H1 (cell line): ENCODE measurements around the gene PAX7. TPM values are rescaled to one million over a fixed set of nuclear protein-coding genes. Genes with fewer than 3 reads are reported as not detected.
A peak's percentile ranks its signal among the peaks of the same experiment; 100 is the strongest.

Experiments
- CTCF ChIA-PET: fragments of 300-600 bp; sonication (Branson Sonifier 250); formaldehyde crosslinking; loops from one replicate; lab custom pipeline; 2021; ENCODE audit not compliant: partially characterized antibody; lab: Charles Lee
- POLR2A ChIA-PET: fragments of 300-600 bp; sonication (Branson Sonifier 250); formaldehyde crosslinking; loops from one replicate; lab custom pipeline; 2021; ENCODE audit warnings: inconsistent platforms; ENCODE audit not compliant: partially characterized antibody; lab: Charles Lee
- DNase-seq, 2 experiments: peaks; one replicate each; pipeline versions ENCODE4 v3.0.0 to v3.0.0-alpha.2; 2010 to 2022; ENCODE audit warnings: low spot score in 2 of 2, low read depth in 1 of 2, mixed read lengths in 1 of 2
- FAIRE-seq: peaks from 2 replicates; lab custom pipeline; 2011; peaks lifted over from hg19 to GRCh38; lab: Jason Lieb, UNC
- H2AFZ ChIP-seq: 2 replicates; pipeline ENCODE4 v1.8.1; 2012; ENCODE audit warnings: low read length, inconsistent platforms
- H2AK5ac ChIP-seq: 2 replicates; pipeline ENCODE4 v1.6.1; 2013; ENCODE audit warnings: low read depth, low read length
- H2BK120ac ChIP-seq: replicated peaks from 2 replicates; pipeline ENCODE3; 2013; ENCODE audit warnings: low read depth, low read length, inconsistent platforms
- H2BK12ac ChIP-seq: 2 replicates; pipeline ENCODE4 v1.6.1; 2013; ENCODE audit warnings: low read depth, low read length
- H2BK15ac ChIP-seq: 2 replicates; pipeline ENCODE4 v1.6.1; 2013; ENCODE audit warnings: low read length
- H2BK20ac ChIP-seq: 2 replicates; pipeline ENCODE4 v1.6.1; 2013; ENCODE audit warnings: low read length
- H2BK5ac ChIP-seq: 2 replicates; pipeline ENCODE4 v1.6.1; 2013; ENCODE audit warnings: low read depth, low read length
- H3K14ac ChIP-seq: 2 replicates; pipeline ENCODE4 v1.6.1; 2013; ENCODE audit warnings: inconsistent platforms; ENCODE audit not compliant: insufficient read length
- H3K18ac ChIP-seq: 2 replicates; pipeline ENCODE4 v1.6.1; 2013; ENCODE audit warnings: low read length; ENCODE audit errors: extremely low read depth
- H3K23ac ChIP-seq: 2 replicates; pipeline ENCODE4 v1.6.1; 2013; ENCODE audit warnings: inconsistent platforms; ENCODE audit not compliant: insufficient read length
- H3K23me2 ChIP-seq: 2 replicates; pipeline ENCODE4 v1.6.1; 2013; ENCODE audit warnings: low read depth, low read length
- H3K27ac ChIP-seq: 2 replicates; pipeline ENCODE4 v1.6.1; 2011; ENCODE audit warnings: low read depth, low read length, inconsistent platforms
- H3K27me3 ChIP-seq, 4 experiments: replicated peaks in 1 of 4; 1 replicate in 1 of 4; 2 replicates in 3 of 4; pipeline versions ENCODE4 v1.6.1 to v1.8.1; 2011 to 2013; ENCODE audit warnings: low read length in 3 of 4, mild to moderate bottlenecking in 3 of 4, inconsistent platforms in 2 of 4, mixed read lengths in 2 of 4, moderate library complexity in 1 of 4; ENCODE audit not compliant: control insufficient read depth in 3 of 4, insufficient read depth in 3 of 4; ENCODE audit errors: extremely low read depth in 1 of 4
- H3K36me3 ChIP-seq, 4 experiments: 2 replicates each; pipeline versions ENCODE4 v1.6.1 to v1.8.1; 2011 to 2013; ENCODE audit warnings: mild to moderate bottlenecking in 4 of 4, low read length in 3 of 4, moderate library complexity in 2 of 4, control low read depth in 1 of 4, inconsistent platforms in 1 of 4; ENCODE audit not compliant: insufficient read depth in 4 of 4, control insufficient read depth in 2 of 4
- H3K4ac ChIP-seq: replicated peaks from 2 replicates; pipeline ENCODE3; 2013; ENCODE audit warnings: low read length, low read depth, mixed read lengths, inconsistent platforms; ENCODE audit not compliant: insufficient read length
- H3K4me1 ChIP-seq, 4 experiments: replicated peaks in 1 of 4; 1 replicate in 1 of 4; 2 replicates in 3 of 4; pipeline versions ENCODE4 v1.6.1 to v1.8.1; 2011 to 2013; ENCODE audit warnings: low read length in 3 of 4, inconsistent platforms in 2 of 4, mixed read lengths in 1 of 4; ENCODE audit not compliant: insufficient read depth in 4 of 4, control insufficient read depth in 3 of 4
- H3K4me2 ChIP-seq, 2 experiments: 2 replicates each; pipeline versions ENCODE4 v1.6.1 to v1.8.1; 2011 to 2013; ENCODE audit warnings: low read depth in 2 of 2, low read length in 2 of 2, control low read depth in 1 of 2, inconsistent platforms in 1 of 2, mild to moderate bottlenecking in 1 of 2; ENCODE audit not compliant: insufficient read depth in 1 of 2
- H3K4me3 ChIP-seq, 4 experiments: fragments of 200-600, 300-600 bp in 1 of 4; sonication (generic), shearing (Covaris generic), sonication (Bioruptor Twin) in 1 of 4; 2 replicates each; pipeline versions ENCODE4 v1.5.1 to v1.8.1; 2011 to 2016; ENCODE audit warnings: low read length in 4 of 4, low read depth in 3 of 4, control low read depth in 2 of 4, inconsistent platforms in 2 of 4, mild to moderate bottlenecking in 2 of 4, mixed read lengths in 1 of 4, moderate library complexity in 1 of 4; ENCODE audit not compliant: insufficient read depth in 2 of 4; ENCODE audit errors: extremely low read depth in 1 of 4
- H3K56ac ChIP-seq: replicated peaks from 2 replicates; pipeline ENCODE3; 2013; ENCODE audit warnings: low read depth, mild to moderate bottlenecking, mixed read lengths, low read length, inconsistent platforms; ENCODE audit not compliant: insufficient read length
- H3K79me1 ChIP-seq: 2 replicates; pipeline ENCODE4 v1.6.1; 2013; ENCODE audit warnings: low read depth, low read length, control low read depth
- H3K79me2 ChIP-seq, 2 experiments: 2 replicates each; pipeline versions ENCODE4 v1.6.1 to v1.8.1; 2012 to 2013; ENCODE audit warnings: low read length in 2 of 2, mild to moderate bottlenecking in 2 of 2, inconsistent platforms in 1 of 2; ENCODE audit not compliant: insufficient read depth in 2 of 2, control insufficient read depth in 1 of 2
- H3K9ac ChIP-seq, 4 experiments: replicated peaks in 1 of 4; 1 replicate in 1 of 4; 2 replicates in 3 of 4; pipeline versions ENCODE4 v1.6.1 to v1.8.1; 2011 to 2013; ENCODE audit warnings: low read depth in 3 of 4, low read length in 3 of 4, control low read depth in 2 of 4, mild to moderate bottlenecking in 2 of 4, moderate library complexity in 2 of 4, inconsistent platforms in 1 of 4; ENCODE audit errors: extremely low read depth in 1 of 4
- H3K9me3 ChIP-seq, 2 experiments: 2 replicates each; pipeline versions ENCODE4 v1.6.1 to v1.8.1; 2012 to 2013; ENCODE audit warnings: mild to moderate bottlenecking in 2 of 2, moderate library complexity in 2 of 2, control low read depth in 1 of 2, inconsistent platforms in 1 of 2, low read depth in 1 of 2, low read length in 1 of 2, mixed read lengths in 1 of 2; ENCODE audit not compliant: insufficient read depth in 2 of 2
- H4K20me1 ChIP-seq, 2 experiments: replicated peaks in 1 of 2; 2 replicates each; pipeline versions ENCODE3 to v1.8.1; 2011 to 2013; ENCODE audit warnings: inconsistent platforms in 2 of 2, low read length in 2 of 2, mild to moderate bottlenecking in 1 of 2; ENCODE audit not compliant: insufficient read depth in 2 of 2, control insufficient read depth in 1 of 2
- H4K5ac ChIP-seq: 2 replicates; pipeline ENCODE4 v1.6.1; 2013; ENCODE audit warnings: low read length, low read depth, mixed read lengths, inconsistent platforms; ENCODE audit not compliant: insufficient read length
- H4K8ac ChIP-seq: 2 replicates; pipeline ENCODE4 v1.8.0; 2013; ENCODE audit warnings: mild to moderate bottlenecking, moderate library complexity, low read length, inconsistent platforms; ENCODE audit not compliant: insufficient read depth; ENCODE audit errors: extremely low read depth
- H4K91ac ChIP-seq: replicated peaks from 2 replicates; pipeline ENCODE3; 2013; ENCODE audit warnings: low read length, mixed read lengths, inconsistent platforms; ENCODE audit not compliant: insufficient read length
- CEBPB ChIP-seq: IDR thresholded peaks from 2 replicates; pipeline ENCODE4 v1.6.1; 2012; ENCODE audit warnings: low read depth, low read length
- CREB1 ChIP-seq: IDR thresholded peaks from 2 replicates; pipeline ENCODE4 v1.6.1; 2012; ENCODE audit warnings: inconsistent platforms
- NRF1 ChIP-seq: IDR thresholded peaks from 2 replicates; pipeline ENCODE4 v1.6.1; 2011; ENCODE audit warnings: mild to moderate bottlenecking, low read depth, low read length, improper control_type of control experiment
- POU5F1 ChIP-seq: IDR thresholded peaks from 2 replicates; pipeline ENCODE4 v1.6.1; 2011; ENCODE audit warnings: low read depth, mild to moderate bottlenecking, low read length, moderate library complexity
- RBBP5 ChIP-seq: IDR thresholded peaks from 2 replicates; pipeline ENCODE4 v1.7.1; 2012; ENCODE audit warnings: low read depth, mild to moderate bottlenecking, inconsistent platforms, low read length, moderate library complexity, borderline replicate concordance
- SP4 ChIP-seq: IDR thresholded peaks from 2 replicates; pipeline ENCODE4 v1.6.1; 2012; ENCODE audit warnings: low read length, inconsistent platforms
- TAF1 ChIP-seq: IDR thresholded peaks from 2 replicates; pipeline ENCODE4 v1.6.1; 2011; ENCODE audit warnings: mild to moderate bottlenecking, low read depth, low read length
- ZNF274 ChIP-seq: IDR thresholded peaks from 2 replicates; pipeline ENCODE4 v1.7.0; 2012; ENCODE audit warnings: low read length, borderline replicate concordance; ENCODE audit errors: extremely low read depth
- WGBS, 2 experiments: shearing (Covaris generic) in 1 of 2; methylation state at CpG; one replicate each; pipeline versions ENCODE4 v1.1.6 to v1.1.7; 2013 to 2015; ENCODE audit warnings: low lambda C conversion rate in 2 of 2, mixed read lengths in 2 of 2, inconsistent platforms in 1 of 2, low coverage in 1 of 2, missing lambda C conversion rate in 1 of 2; ENCODE audit not compliant: insufficient replicate concordance in 2 of 2, insufficient coverage in 1 of 2, insufficient read length in 1 of 2; ENCODE audit errors: extremely low coverage in 1 of 2, missing lambda C conversion rate in 1 of 2; 5-methylcytosine and 5-hydroxymethylcytosine counted together
- polyA plus RNA-seq, 7 experiments: library from polyadenylated mRNA; depleted of rRNA in 3 of 7; stranded (reverse) in 5 of 7; unstranded in 2 of 7; fragments of >200 nt in 5 of 7; fragments of 200-250 nt in 2 of 7; gene quantifications; 1 replicate in 5 of 7; 2 replicates in 1 of 7; 4 replicates in 1 of 7; pipeline versions ENCODE4 v1.2.1 to v1.2.3, GENCODE V29; 2011 to 2013; ENCODE audit warnings: missing spikeins in 2 of 7, mixed read lengths in 2 of 7
- total RNA-seq: library from RNA; stranded (reverse); fragmentation: NEBNext Ultra II Directional; extraction: Animal tissue kit (Norgen Biotek cat#: 25700); gene quantifications from 2 replicates; pipeline ENCODE4 v1.2.1, GENCODE V29; 2021

Gene PAX7
- total and polyA plus RNA-seq, 2 of the 8 experiments (the other 6 are each of a cell fraction or from before 2014, with no cell fraction given): not detected

DNA sequence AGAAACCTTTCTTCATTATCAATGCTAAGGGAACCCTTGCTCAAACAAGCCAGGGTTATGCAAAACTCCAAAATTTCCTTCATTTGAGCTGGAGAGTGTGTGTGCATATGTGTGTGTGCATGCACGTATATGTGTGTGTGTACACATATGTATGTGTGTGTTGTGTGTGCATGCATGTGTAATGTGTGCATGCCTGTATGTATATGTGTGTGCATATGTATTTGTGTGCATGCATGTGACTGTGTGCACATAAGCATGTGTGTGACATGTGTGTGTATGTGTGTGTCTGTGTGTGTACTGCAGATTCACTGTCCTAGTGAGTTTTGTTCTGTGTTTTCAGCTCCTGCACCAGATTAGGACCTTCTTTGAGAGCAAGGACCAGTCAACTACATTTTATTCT lies 28.2 kb downstream of the PAX7 start:
- Histone ChIP-seq H4K91ac (no peak overlapping the region), H4K5ac (no peak overlapping the region), H3K9ac (no peak overlapping the region), H3K27me3 (peaks cover 2 to 65% (median 55%) of the 10 kb centered on the region in 4 experiments), H3K18ac (no peak overlapping the region), H2BK120ac (no peak overlapping the region), H3K14ac (no peak overlapping the region), H3K79me1 (no peaks in the 10 kb centered on the region), H3K9me3 (no peaks in the 10 kb centered on the region; a peak in 1 of 4 replicates), H4K8ac (no peak overlapping the region), H3K36me3 (no peaks in the 10 kb centered on the region), H3K56ac (no peak overlapping the region), H3K4me3 (no peak overlapping the region), H3K4me1 (peaks cover 9 to 26% (median 13%) of the 10 kb centered on the region in 4 experiments; a peak in 5 of 7 replicates), H3K4ac (no peak overlapping the region), H2BK15ac (peak overlapping the region; percentile 3; the same call in 1 of the 2 replicates), H2AK5ac (no peak overlapping the region)
- WGBS, 2 experiments: 95% methylated on average over 1 of the region's 1 CpG; no CpG with 5 or more reads in 1 of the 2 experiments
- no peak for DNase-seq
- ChIA-PET CTCF (interaction anchor here (1.4 to 17.3 kb wide), 6 partner anchors 9 to 61 kb away, joined by 3 to 207 read pairs (median 8); no protein-coding TSS in a partner anchor), POLR2A (interaction anchor here (1.5 kb wide), 1 partner anchor 18 kb away, joined by 3 read pairs; no protein-coding TSS in a partner anchor)
- FAIRE-seq: no peak
- TF ChIP-seq SP4: no peak
- no peak for TF ChIP-seq TAF1
- TF ChIP-seq ZNF274: no peak
- no peak for TF ChIP-seq CREB1
- no peak for TF ChIP-seq NRF1
- TF ChIP-seq RBBP5: no peak
- no peak for TF ChIP-seq POU5F1
- no peak for TF ChIP-seq CEBPB
- TF ChIP-seq, all 59 proteins: peak for 0
- no peak overlapping the region for H2BK5ac ChIP-seq
- H2BK12ac ChIP-seq: peak overlapping the region; percentile 13; the same call in 1 of the 2 replicates
- H2AFZ ChIP-seq: no peak overlapping the region
- no peak overlapping the region for H2BK20ac ChIP-seq
- H3K4me2 ChIP-seq: no peak overlapping the region
- no peak overlapping the region for H3K23ac ChIP-seq
- H4K20me1 ChIP-seq: peaks cover 2% of the 10 kb centered on the region in 2 experiments
- no peaks in the 10 kb centered on the region for H3K79me2 ChIP-seq
- no peak overlapping the region for H3K27ac ChIP-seq
- H3K23me2 ChIP-seq: no peaks in the 10 kb centered on the region
